Endothelial cell (in vitro differentiated cells): ENCODE data around the gene DNAH17. TPM values are rescaled to one million over a fixed set of nuclear protein-coding genes. Genes with fewer than 3 reads are reported as not detected.

ENCODE experiments used
- DNase-seq: peaks from one replicate; pipeline ENCODE4 v3.0.0; 2021; ENCODE audit warnings: low spot score
- H3K27ac Mint-ChIP-seq: one replicate; pipeline ENCODE4 v1.8.0; 2021; ENCODE audit warnings: mixed read lengths, inconsistent platforms; ENCODE audit not compliant: unreplicated experiment
- H3K27me3 Mint-ChIP-seq: one replicate; pipeline ENCODE4 v1.8.0; 2021; ENCODE audit warnings: mild to moderate bottlenecking, moderate library complexity, mixed read lengths, inconsistent platforms; ENCODE audit not compliant: unreplicated experiment
- H3K36me3 Mint-ChIP-seq: one replicate; pipeline ENCODE4 v1.8.0; 2021; ENCODE audit warnings: mild to moderate bottlenecking, low read depth, mixed read lengths, inconsistent platforms; ENCODE audit not compliant: unreplicated experiment
- H3K4me1 Mint-ChIP-seq: one replicate; pipeline ENCODE4 v1.8.0; 2021; ENCODE audit warnings: mild to moderate bottlenecking, mixed read lengths, inconsistent platforms; ENCODE audit not compliant: unreplicated experiment
- H3K4me3 Mint-ChIP-seq: one replicate; pipeline ENCODE4 v1.8.0; 2021; ENCODE audit warnings: mild to moderate bottlenecking, mixed read lengths, inconsistent platforms; ENCODE audit not compliant: unreplicated experiment
- H3K9me3 Mint-ChIP-seq: one replicate; pipeline ENCODE4 v1.8.0; 2021; ENCODE audit warnings: mixed read lengths, inconsistent platforms; ENCODE audit not compliant: unreplicated experiment
- CTCF ChIP-seq: fragments of 200-600 bp; sonication (generic); IDR thresholded peaks from one replicate; pipeline ENCODE4 v1.5.0; 2021; ENCODE audit warnings: antibody characterized with exemption; ENCODE audit not compliant: unreplicated experiment
- total RNA-seq: library from RNA; stranded (reverse); fragmentation: NEBNext Ultra II Directional; extraction: Animal tissue kit (Norgen Biotek cat#: 25700); gene quantifications from one replicate; pipeline ENCODE4 v1.2.1, GENCODE V29; 2021; ENCODE audit not compliant: unreplicated experiment

The DNAH17 gene
- total RNA-seq, 1 donor from 2014 or later, result 1.0 TPM

- Mint-ChIP-seq H3K9me3 (no peaks in the 10 kb centered on the region), H3K27me3 (peaks cover 8% of the 10 kb centered on the region), H3K4me3 (peak overlapping the region; percentile 72), H3K36me3 (peaks cover 57% of the 10 kb centered on the region), H3K4me1 (peaks cover 49% of the 10 kb centered on the region), H3K27ac (peak overlapping the region; percentile 98)
- no peak for TF ChIP-seq CTCF
- DNase-seq, result no peak
Measured at GRCh38 chr17:78396441-78397337, 180.5 kb downstream of the DNAH17 start.

- H3K36me3 Mint-ChIP-seq, result peaks cover 48% of the 10 kb centered on the region
- peak overlapping the region; percentile 98 for H3K27ac Mint-ChIP-seq
- H3K4me3 Mint-ChIP-seq, result peak overlapping the region; percentile 49
- no peaks in the 10 kb centered on the region for H3K9me3 Mint-ChIP-seq
- no peak for DNase-seq
- H3K4me1 Mint-ChIP-seq, result peaks cover 53% of the 10 kb centered on the region
- no peak for TF ChIP-seq CTCF
- H3K27me3 Mint-ChIP-seq, result peaks cover 8% of the 10 kb centered on the region
Measured at GRCh38 chr17:78395155-78395554, 182.0 kb downstream of the DNAH17 start.

- Mint-ChIP-seq H3K4me3 (no peak overlapping the region), H3K36me3 (peaks cover 42% of the 10 kb centered on the region), H3K27me3 (peaks cover 6% of the 10 kb centered on the region), H3K27ac (peak overlapping the region; percentile 59), H3K4me1 (peaks cover 61% of the 10 kb centered on the region), H3K9me3 (no peaks in the 10 kb centered on the region)
- no peak for TF ChIP-seq CTCF
- DNase-seq, result no peak
Measured at GRCh38 chr17:78394209-78394608, 183.0 kb downstream of the DNAH17 start.

GRCh38 chr17:78393575-78393974 is 183.6 kb downstream of the DNAH17 start:
- TF ChIP-seq CTCF, result no peak
- H3K36me3 Mint-ChIP-seq, result peaks cover 39% of the 10 kb centered on the region
- no peak for DNase-seq
- peaks cover 66% of the 10 kb centered on the region for H3K4me1 Mint-ChIP-seq
- H3K27ac Mint-ChIP-seq, result peak overlapping the region; percentile 85
- H3K4me3 Mint-ChIP-seq, result peak overlapping the region; percentile 22
- no peaks in the 10 kb centered on the region for H3K9me3 Mint-ChIP-seq
- peaks cover 6% of the 10 kb centered on the region for H3K27me3 Mint-ChIP-seq

GRCh38 chr17:78392295-78392694 is 184.9 kb downstream of the DNAH17 start:
- peaks cover 67% of the 10 kb centered on the region for H3K4me1 Mint-ChIP-seq
- no peak overlapping the region for H3K4me3 Mint-ChIP-seq
- peaks cover 32% of the 10 kb centered on the region for H3K36me3 Mint-ChIP-seq
- TF ChIP-seq CTCF, result no peak
- DNase-seq, result no peak
- no peaks in the 10 kb centered on the region for H3K9me3 Mint-ChIP-seq
- H3K27me3 Mint-ChIP-seq, result peaks cover 8% of the 10 kb centered on the region
- peak overlapping the region; percentile 57 for H3K27ac Mint-ChIP-seq
